Stimulated activated CD8-positive, alpha-beta memory T cell treated with anti-CD3 and anti-CD28 coated beads, Interleukin-12 subunit alpha, Interleukin-12 subunit beta, amount 100 ng/mL, for 24 hours (primary cell): Measurements from ENCODE around the gene SCARB2.

Experiments
- DNase-seq: peaks from one replicate; pipeline ENCODE4 v3.0.0-alpha.2; 2020; ENCODE audit errors: extremely low read depth

Gene SCARB2

DNA sequence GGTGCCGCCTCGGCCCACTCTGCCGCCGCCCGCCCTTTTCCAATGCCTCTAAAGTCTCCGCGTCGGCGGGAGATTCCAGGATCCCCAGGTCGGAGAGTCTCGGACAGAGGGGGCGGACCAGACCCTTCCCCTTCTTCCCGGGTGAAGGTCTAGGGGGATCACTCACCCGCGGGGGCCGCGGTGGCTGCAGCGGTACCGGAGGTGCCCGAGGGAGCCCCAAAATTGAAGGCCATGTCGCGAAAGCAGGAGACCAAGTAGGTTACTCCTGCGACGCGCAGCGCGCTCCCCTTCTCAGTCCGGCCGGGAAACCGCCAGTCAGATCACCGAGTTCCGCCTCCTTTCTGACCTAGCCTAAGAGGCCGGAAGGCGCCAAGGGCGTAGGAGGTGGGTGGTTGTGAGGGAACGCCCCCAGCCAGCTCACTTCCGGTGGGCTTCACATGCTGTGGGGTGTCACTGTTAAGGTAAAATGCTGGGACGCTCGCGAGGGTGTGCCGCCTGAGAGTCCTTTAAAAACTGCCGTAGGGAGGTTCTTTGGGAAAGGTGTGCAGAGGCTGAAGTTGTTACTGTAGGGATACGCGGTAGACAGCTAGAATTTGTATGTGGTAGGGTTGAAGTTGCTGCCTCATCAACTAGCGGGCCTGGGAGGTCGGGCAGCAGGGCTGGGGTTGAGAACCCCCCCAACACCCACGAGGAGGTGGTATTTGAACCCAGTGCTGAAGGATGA lies 65.3 kb downstream of the SCARB2 start, which contains the start of gene NUP54:
Gene NUP54, minus strand, starts transcription at position 256 of the 724 bp plus-strand sequence. Its CDS starts 23 bp downstream, at position 233.
- peak; percentile 94 for DNase-seq

DNA sequence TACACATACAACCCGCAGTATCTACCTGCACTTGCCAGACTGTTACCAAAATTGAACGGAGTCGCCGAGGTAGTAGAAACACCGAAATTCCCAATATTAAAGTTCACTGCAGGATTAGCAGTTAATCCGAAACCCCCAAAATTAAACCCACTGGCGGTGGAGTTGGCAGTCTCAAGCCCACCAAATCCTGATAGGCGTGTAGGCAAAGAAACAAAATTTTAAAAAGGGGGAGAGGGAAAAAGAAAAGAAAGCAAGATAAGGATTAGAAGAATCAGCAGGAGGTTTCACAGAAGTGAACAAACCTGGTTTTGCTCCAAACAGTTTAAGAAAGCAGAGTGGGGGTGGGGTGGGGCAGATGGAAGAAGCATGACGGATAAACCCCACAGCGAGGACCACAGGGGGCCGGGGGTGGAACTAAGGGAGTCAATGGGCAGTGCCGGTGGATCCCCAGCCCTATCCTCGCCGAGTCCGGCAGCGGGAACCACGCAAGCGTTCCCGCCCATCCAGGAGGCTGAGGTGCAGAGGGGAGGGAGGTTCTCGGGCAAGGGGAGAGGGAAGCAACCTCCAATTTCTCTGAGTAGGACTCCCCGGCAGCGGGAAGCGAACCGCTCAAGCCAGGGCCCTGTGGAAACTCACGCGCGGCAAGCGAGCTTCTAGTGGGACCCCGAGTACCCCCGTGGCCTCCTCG lies 66.0 kb downstream of the SCARB2 start:
- DNase-seq = peak; percentile 2

DNA sequence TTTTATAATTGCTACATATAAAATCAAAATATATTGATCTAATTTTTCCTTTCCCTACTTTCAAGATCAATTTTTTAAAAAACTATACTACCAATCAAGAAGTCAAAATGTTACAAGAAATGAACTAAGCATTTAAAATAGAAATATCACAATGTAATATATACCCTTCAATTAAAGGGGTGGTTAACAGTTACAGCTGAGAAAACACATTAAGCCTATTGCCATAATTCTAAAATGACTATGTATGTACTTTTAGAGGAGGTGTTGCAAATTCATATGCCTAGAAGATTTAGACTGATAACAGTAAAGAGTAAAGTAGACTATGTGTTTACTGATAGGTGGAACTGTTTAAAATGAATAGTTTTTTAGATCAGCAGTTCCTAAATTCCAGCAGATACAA lies 69.1 kb downstream of the SCARB2 start:
- DNase-seq = no peak

DNA sequence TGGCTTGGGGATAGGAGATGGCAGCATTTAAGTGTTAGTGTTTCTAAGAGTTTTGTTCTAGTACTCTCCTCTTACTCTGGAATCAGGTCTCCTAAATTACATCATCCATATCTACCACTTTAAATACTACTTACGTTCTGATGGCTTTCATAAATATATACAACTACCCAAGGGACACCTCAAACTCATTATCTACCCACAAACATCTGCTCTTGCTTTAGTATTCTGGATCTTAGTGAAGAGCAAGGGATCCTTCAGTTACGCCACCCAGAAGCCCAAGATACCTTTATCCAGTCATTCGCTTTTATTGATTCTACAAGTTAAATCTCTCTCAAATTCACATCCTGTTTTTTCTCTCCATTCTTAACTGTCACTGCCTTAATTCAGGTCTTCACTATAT lies 72.4 kb downstream of the SCARB2 start:
- DNase-seq = no peak

DNA sequence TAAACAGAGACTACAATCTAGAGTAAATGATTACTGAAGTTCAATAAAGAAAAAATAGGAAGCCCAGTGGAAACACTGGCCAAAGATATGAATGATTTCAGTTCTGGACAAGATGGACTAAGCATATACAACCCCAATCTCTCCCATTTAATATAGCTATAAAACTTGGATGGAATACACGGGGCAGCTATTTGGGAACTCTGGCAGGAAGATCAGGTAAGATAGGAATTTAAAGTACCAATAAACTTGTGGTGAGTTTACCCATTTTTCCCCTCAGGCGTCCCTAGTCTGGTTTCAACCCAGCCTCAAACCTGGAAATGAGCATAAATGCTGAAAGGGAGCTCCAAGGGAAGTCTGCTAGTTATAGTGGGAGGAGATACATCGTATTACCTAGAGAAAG lies 85.9 kb downstream of the SCARB2 start:
- no peak for DNase-seq

DNA sequence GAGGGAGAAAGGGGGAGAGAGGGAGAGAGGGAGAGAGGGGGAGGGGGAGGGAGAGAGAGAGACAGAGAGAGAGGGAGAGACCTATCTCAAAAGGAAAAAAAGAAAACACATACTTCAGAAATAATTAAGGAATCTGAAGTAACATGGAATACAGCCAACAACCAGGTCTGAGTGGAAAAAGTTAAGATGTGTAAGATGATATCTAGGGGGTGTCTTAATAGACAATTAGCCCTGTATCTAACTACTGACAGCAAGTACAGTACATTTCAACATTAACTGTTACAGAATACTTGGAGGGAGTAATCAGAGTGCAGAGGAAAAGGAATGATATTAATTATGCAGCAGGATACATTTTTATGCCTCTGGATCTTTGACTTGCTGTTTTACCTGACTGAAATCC lies 87.8 kb downstream of the SCARB2 start:
- no peak for DNase-seq

DNA sequence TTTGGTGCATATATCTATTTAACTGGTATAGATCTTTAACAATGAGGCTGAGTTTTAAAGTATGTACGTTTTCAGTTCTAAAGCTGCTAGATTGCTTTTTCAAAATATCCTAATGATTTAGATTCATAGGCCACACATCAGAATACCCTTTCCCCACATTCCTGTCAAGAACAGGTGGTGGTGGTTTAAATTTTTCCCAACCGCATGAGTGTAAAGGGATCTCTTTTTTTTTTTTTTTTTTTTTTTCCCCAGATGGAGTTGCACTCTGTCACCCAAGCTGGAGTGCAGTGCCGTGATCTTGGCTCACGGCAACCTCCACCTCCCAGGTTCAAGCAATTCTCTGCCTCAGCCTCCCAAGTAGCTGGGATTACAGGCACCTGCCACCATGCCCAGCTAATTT lies 93.4 kb downstream of the SCARB2 start:
- DNase-seq = no peak

DNA sequence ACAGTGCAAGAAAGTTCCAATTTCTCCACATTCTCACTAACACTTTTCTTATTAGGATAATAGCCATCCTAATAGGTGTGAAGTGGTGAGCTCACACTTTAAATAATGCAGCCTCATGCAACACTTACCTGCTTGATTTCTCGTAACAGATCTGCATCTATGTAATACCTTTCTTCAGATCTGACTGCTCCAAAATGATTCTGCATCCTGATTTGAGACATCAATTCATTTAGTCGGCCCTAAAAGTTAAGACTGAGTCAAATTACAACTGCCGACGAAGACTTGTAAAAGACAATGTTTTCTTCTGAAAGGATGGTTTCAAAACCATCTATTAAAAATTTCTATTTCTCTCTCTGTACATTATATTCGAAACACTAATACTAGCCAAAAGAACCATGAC lies 96.1 kb downstream of the SCARB2 start:
- DNase-seq = no peak

DNA sequence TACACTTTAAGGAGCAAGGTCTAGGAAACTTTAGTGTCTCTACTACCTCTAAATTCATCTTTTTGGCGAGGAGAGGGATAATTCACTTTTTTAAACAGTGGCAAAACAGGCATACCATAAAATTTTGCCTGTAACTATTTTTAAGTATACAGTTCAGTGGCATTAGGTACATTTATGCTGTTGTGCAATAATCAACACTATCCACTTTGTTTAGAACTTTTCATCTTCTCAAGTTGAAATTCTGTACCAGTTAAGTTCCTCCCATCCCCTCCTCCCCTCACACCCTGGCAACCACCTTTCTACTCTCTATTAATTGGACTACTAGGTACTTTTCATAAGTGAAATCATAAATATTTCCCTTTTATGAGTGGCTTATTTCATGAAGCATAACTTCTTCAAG lies 96.8 kb downstream of the SCARB2 start:
- no peak for DNase-seq
